Stimulated activated naive CD4-positive, alpha-beta T cell treated with Interleukin-2 at 50 U/mL for 16 hours (primary cell): ENCODE results near the gene CDK5RAP2.
"Not testable (repeated sequence)": the region's sequence is repeated elsewhere in the genome, so short reads cannot be mapped to it uniquely, and the experiment has no call there.

Experiments used
- DNase-seq: peaks from one replicate; lab custom pipeline; 2025; lab: John Stamatoyannopoulos, UW

The CDK5RAP2 gene

GRCh38 chr9:120464887-120465421 is 115.0 kb downstream of the CDK5RAP2 start:
- DNase-seq = no peak

GRCh38 chr9:120464176-120464886 is 115.6 kb downstream of the CDK5RAP2 start:
- DNase-seq = no peak

- no peak for DNase-seq
These were observed 116.2 kb downstream of the CDK5RAP2 start for GRCh38 chr9:120463765-120464164.

- DNase-seq = not testable (repeated sequence)
These were observed 118.3 kb downstream of the CDK5RAP2 start for GRCh38 chr9:120461677-120462076.

- no peak for DNase-seq
These were observed 123.7 kb downstream of the CDK5RAP2 start for GRCh38 chr9:120456218-120456617.

DNA sequence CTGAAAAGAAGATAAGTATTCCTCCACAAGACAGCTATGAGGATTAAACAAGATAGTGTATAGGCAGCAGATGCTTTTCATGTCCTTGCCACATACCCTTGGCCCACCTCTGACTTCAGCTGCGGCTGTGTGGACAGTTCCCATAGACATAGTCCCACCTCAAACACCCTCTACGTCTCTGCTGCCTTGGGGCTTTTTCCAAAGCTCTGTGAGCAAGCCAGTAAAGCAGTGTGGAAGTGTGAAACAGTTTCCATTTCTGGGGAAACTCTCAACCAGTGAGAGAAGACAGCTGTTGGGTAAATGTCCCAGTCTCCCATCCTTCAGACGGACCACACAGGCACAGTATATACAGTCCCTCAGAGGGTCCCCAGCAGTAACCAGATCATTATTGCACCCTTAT is 125.5 kb downstream of the CDK5RAP2 start:
- no peak for DNase-seq

GRCh38 chr9:120453792-120454191 is 126.2 kb downstream of the CDK5RAP2 start:
- DNase-seq = no peak

- DNase-seq = no peak
These were observed 127.3 kb downstream of the CDK5RAP2 start for GRCh38 chr9:120452631-120453030.

DNA sequence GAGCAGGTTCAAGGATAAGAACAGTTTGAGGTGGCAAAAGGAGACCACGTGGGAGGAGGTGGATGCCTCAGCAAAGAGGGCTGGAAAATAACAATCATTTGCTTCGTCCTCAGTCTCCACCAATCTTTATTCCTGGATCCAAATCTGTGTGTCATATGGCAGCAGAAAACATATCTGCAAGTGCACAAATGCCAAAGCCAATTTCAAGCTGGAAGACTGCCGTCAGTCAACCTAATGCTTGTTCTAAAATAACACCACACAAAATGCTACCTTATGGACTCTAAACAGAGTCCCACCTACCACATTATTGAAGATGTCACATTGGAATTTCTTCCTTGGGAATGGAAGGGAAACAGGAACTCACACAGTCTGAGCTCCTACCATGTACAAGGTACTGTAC is 129.1 kb downstream of the CDK5RAP2 start:
- DNase-seq = no peak

DNA sequence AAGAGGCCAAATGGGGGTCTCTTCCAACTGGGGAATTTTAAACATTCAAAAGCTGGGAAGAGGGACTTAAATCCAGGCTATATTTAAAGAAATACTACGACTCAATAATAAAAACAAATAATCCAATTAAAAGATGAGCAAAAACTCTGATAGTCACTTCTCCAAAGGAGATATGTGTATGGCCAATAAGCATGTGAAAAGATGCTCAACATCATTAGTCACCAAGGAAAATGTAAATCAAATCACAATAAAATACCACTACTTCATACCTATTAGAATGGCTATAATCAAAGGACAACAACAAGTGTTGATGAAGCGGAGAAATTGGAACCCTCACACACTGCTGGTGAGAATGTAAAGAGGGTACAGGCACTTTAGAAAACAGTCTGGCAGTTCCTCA is 130.4 kb downstream of the CDK5RAP2 start:
- no peak for DNase-seq

- no peak for DNase-seq
These were observed 131.9 kb downstream of the CDK5RAP2 start for GRCh38 chr9:120447959-120448500.

DNA sequence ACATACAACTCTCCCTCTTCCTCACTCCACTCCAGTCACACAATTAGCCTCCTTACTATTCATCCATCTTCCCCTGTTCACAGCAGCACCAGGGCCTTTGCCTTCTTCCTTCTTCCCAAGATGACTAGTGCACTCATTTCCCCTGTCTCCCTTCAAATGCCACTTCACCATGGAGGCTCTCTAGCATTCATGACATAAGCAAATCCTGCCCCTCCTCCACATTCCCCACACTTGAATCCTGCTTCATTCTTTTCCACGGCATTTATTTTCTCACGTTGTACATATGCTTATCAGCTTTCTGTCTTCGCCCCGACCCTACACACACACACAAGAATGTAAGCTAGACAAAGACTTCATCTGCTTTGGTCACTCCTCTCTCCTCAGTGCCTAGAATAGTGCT is 133.3 kb downstream of the CDK5RAP2 start:
- DNase-seq = no peak

- DNase-seq = no peak
These were observed 136.0 kb downstream of the CDK5RAP2 start for GRCh38 chr9:120443976-120444375.

GRCh38 chr9:120443489-120443888 is 136.5 kb downstream of the CDK5RAP2 start:
- DNase-seq = no peak

DNA sequence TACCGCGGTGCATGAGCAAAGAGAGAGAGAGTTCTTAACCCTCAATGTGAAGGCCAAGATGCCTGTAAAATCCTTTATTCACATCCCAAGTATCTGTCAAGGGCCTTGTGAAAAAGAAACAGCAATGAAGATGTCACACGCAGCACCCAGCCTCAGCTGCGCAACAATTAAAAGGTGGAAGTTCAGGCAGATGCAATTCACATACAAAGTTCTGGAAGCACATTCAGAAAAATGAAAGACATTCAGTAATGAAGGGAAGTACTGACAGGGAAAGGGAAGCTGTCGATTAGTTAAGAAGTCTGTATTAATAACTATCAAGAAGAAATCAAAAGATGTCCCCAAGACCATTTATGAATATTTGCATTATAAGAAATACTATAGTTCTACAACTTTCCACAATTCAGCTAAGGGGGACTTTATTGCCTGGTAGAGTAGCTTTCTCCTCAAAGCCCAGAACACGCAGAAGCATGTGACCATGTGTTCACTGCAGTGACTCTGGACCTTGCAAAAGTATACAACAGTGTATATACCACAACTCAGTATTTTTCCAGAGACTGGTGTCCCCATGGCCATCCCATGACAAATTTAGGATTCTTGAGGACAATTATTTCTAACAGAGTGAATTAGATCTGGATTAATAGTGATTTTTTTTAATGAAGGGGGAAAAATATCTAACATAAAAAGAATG is 137.5 kb downstream of the CDK5RAP2 start:
- DNase-seq = no peak

DNA sequence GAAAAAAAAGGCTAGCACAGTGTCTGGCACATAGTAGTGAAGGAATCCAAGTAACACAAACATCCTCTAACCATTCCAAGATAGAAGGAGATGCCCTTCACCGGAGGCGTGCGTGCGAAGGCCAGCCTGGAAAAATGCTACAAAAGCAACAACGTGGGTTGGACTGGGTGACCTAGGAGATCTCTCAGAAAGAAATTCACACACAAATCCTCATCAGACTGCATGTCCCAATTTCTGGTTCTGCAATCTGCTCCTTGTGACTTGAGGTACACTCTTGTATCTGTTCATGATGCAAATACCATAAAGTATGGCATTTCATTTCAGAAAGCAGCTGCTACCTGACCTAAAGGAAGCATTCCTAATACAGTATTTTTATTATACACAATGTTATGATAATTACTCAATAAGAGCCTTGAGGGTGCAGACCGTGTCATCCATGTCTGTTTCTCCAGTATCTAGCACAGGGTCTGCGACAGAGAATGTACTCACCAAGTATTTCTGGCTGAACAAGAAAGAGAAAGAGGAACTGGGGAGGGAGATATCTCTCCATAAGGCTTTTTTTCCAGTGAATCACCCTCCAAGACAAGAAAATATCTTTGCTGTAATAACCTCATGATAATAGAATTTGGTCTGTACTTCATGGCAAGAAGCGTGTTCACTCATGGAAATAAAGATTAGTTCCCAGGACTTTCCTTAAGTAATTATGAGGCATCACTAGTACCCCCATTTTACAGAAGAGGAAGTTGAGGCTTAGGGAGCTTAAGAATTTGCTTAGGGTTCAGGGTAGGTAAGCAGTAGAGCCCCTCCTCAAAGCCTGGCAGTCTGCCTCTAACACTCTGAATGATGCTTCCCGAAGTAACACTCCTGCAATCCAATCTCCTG is 138.3 kb downstream of the CDK5RAP2 start:
- no peak for DNase-seq

- no peak for DNase-seq
These were observed 139.2 kb downstream of the CDK5RAP2 start for GRCh38 chr9:120440791-120441190.

DNA sequence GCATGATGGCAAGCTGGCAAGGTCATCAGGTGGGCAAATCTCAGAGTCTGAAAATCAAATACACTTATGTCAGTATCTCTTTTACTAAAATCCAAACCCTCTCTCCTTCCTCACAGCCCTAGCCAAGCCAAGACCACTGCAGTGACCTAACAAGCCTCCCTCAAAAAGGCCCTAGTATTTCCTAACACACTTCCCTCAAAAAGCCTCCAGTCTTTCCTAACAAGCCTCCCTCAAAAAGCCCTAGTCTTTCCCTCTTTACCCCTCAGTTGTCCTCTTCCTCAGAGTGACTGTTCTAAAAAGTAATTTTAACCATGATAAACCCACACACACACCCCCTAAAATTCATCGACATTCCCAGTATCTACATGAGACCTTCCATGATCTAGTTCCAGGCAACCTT is 140.0 kb downstream of the CDK5RAP2 start:
- no peak for DNase-seq

DNA sequence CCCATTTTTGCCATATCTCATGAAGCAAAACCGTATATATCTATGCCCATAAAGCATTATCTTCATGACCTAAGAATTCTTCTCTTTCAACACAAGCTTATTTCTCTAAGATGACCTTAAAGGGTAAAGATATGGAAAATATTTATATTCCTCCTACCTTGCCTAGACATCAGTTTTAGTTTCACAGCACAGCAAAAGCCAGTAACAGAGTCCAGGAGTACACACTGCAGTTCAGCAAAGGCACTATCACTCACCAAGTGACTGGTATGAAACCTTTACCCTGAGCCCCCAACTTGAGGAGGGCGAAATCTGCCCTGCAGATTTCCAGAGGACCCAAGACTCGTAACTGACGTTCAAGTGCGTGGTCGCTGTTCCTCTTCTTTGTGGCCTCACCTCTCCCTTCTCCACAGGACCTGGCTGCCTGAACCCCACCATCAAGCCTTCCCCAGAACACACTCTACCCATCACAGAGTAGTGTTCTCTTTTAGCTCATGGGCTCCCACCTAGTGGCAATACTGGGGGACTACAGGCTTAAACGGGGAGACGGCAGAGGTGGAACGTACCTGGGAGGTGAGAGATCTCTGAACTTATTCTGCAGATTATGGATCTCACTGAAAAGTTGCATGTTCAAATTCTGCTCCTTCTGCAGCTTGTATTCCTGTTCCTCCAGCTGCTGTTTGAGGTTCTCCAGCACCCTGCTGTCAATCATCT is 141.0 kb downstream of the CDK5RAP2 start:
- no peak for DNase-seq

DNA sequence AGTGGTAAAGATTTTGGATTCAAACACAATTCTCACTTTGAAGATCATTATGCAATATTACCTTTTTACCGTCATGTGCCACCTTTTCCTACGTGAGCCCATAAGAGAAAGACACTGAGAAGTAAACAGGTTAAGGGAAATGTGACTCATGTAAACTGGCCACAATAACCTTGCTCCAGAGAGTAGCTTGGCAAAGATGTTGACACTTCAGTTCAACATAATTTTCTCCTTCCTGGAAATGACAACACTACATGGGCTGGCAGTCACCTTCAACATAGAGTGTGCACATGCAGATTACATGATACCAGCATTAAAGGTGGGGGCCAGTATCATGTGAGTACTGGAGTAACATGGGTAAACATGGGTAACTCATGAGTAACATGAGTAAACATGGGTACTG is 141.9 kb downstream of the CDK5RAP2 start:
- DNase-seq = no peak

DNA sequence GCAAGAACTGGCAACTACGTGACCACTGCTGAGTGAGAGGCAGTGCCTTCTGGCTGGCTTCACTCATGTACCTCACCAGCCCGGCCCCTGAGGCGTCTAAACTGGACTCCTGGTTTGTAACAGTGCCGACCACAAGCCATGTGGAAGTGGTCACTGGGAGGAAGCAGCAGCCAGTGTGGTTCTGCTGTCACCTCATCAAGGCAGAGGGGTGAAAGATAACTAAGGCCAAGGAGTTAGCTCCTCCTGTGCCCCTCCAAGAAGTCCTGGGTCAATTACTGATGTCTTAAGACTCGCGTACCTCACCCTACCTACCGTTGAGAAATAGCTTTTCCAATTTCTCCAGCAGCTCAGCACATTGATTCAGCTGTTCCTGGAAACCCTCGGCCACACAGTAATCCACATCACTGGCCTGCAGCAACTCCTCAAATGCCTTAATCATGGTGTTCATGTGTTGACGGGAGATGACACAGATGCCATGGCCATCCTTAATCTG is 142.9 kb downstream of the CDK5RAP2 start:
- no peak for DNase-seq
